Gastroesophageal sphincter (tissue), 4 donors: Measurements from ENCODE around the gene TMEM255B. TPM values are rescaled to one million over a fixed set of nuclear protein-coding genes. Genes with fewer than 3 reads are reported as not detected.
A peak's percentile ranks its signal among the peaks of the same experiment; 100 is the strongest.

Experiments used
- ATAC-seq: fragments of 150-250 bp; one replicate; pipeline ENCODE4 v1.9.1; 2016; ENCODE audit warnings: mild to moderate bottlenecking, moderate library complexity
- H3K27ac ChIP-seq, 4 donors: fragments of 200-600 bp; sonication (generic) in 3 of 4; 1 replicate in 3 of 4; 2 replicates in 1 of 4; pipeline ENCODE4 v1.5.1; 2016 to 2019
- H3K27me3 ChIP-seq: fragments of 200-600 bp; sonication (generic); one replicate; pipeline ENCODE4 v1.5.1; 2019
- H3K36me3 ChIP-seq, 2 donors: fragments of 200-600 bp; sonication (generic); one replicate each; pipeline ENCODE4 v1.5.1; 2019; ENCODE audit warnings: control low read depth in 1 of 2
- H3K4me1 ChIP-seq, 3 donors: fragments of 200-600 bp; sonication (generic); 1 replicate in 2 of 3; 2 replicates in 1 of 3; pipeline ENCODE4 v1.5.1; 2016 to 2019; ENCODE audit warnings: control low read depth in 2 of 3
- H3K4me3 ChIP-seq, 2 donors: fragments of 200-600 bp; sonication (generic); one replicate each; pipeline ENCODE4 v1.5.1; 2019; ENCODE audit warnings: mild to moderate bottlenecking in 1 of 2, moderate library complexity in 1 of 2
- H3K9me3 ChIP-seq, 3 donors: fragments of 200-600 bp; sonication (generic); one replicate each; pipeline ENCODE4 v1.5.1; 2017 to 2019; ENCODE audit warnings: control low read depth in 2 of 3
- EP300 ChIP-seq: sonication (generic); formaldehyde crosslinking; IDR thresholded peaks from one replicate; pipeline ENCODE4 v1.6.1; 2017; ENCODE audit warnings: antibody characterized with exemption, mild to moderate bottlenecking
- POLR2A ChIP-seq, 2 donors: fragments of 450-650 bp; IDR thresholded peaks; one replicate each; pipeline ENCODE4 v1.6.1; 2017; ENCODE audit warnings: antibody characterized with exemption in 2 of 2, mild to moderate bottlenecking in 2 of 2, moderate library complexity in 1 of 2
- POLR2AphosphoS5 ChIP-seq: sonication (generic); formaldehyde crosslinking; IDR thresholded peaks from one replicate; pipeline ENCODE4 v1.6.1; 2017; ENCODE audit warnings: antibody characterized with exemption
- WGBS, 2 donors: methylation state at CpG; one replicate each; pipeline ENCODE4 v1.1.5; 2018; ENCODE audit warnings: low coverage in 1 of 2; 5-methylcytosine and 5-hydroxymethylcytosine counted together
- total RNA-seq, 4 donors: library from RNA; depleted of rRNA; stranded (reverse); fragments of >200 nt; gene quantifications; one replicate each; pipeline ENCODE4 v1.1.0, GENCODE V29; 2016
- TF ChIP-seq, protein P1 (sequence below), 4 experiments: fragments of 200-600 bp in 2 of 4; fragments of 450-650 bp in 2 of 4; sonication (generic) in 1 of 4; IDR thresholded peaks; one replicate each; pipeline ENCODE4 v1.5.1; 2017 to 2019; ENCODE audit warnings: antibody characterized with exemption in 4 of 4, mild to moderate bottlenecking in 2 of 4, moderate library complexity in 2 of 4

Gene TMEM255B
- total RNA-seq, 4 donors from 2014 or later, result 4.9 to 13.2 (median 7.8) TPM

DNA sequence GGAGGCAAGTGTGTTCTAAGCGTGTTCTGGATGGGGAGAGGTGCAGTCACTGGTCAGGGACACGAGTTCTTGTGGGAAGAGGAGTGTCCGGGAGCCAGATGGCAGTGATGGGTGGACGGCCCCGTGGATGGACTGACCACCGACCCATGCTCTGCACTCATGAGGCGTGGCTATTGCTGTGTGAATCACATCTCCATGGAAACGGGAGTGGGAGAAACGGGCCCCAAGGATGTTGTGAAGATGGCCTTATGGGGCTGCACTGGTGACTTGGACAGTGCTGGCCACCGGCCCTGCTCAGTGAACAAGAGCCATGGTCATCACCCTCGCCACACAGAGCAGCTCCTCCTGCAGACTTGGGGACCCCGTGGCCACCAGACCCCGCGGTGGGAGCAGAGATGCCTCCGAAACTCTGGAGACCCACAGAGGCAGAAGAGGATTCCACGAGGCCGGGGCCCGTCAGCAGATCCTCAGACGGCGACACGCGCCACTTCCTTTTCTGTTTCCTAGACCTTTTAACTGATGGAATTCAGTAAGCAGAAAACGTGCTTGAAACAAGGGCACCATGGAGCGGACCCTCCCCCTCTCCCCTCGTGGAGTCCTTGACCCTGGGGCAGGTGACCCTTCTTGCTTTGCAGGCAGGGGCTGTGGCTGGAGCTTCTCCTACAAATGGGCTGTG, 57.4 kb downstream of the TMEM255B start:
- H3K4me3 ChIP-seq, result peak overlapping the region in 1 of 2 donors; percentile 19

DNA sequence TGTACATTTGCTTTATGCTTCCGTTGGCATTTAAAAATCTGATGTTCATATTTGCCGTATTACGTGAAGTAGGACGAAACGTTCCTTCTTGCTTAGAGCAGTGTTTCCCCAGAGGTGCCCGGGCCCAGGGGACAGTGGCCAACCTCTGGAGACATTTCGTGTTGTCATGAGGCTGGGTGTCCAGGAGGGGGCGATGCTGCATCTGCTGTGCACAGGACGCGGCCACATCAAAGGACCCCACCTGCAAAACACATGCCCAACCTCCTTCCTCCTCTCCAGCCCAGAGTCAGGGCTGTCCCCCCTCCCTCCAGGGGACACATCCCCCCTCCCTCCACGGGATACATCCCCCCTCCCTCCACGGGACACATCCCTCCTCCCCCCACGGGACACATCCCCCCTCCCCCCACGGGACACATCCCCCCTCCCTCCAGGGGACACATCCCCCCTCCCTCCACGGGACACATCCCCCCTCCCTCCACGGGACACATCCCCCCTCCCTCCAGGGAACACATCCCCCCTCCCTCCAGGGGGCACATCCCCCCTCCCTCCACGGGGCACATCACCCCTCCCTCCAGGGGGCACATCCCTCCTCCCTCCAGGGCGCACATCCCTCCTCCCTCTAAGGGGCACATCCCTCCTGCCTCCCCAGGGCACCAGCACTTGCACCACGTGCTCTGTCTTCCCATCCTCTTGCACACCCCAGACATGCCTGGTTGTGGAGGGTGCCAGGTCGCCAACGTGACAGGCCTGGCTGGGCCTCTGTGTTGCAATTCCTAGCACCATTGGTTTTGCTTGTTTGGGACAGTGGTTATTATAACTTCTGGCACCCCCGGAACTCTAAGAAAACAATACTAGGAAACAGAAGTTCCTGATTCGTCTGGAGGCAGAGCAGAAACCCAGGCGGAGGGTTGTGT, 58.2 kb downstream of the TMEM255B start:
- TF ChIP-seq POLR2A (IDR thresholded peaks at IDR 0.05), result no peak
- no peak for TF ChIP-seq EP300
- TF ChIP-seq, protein P1, sequence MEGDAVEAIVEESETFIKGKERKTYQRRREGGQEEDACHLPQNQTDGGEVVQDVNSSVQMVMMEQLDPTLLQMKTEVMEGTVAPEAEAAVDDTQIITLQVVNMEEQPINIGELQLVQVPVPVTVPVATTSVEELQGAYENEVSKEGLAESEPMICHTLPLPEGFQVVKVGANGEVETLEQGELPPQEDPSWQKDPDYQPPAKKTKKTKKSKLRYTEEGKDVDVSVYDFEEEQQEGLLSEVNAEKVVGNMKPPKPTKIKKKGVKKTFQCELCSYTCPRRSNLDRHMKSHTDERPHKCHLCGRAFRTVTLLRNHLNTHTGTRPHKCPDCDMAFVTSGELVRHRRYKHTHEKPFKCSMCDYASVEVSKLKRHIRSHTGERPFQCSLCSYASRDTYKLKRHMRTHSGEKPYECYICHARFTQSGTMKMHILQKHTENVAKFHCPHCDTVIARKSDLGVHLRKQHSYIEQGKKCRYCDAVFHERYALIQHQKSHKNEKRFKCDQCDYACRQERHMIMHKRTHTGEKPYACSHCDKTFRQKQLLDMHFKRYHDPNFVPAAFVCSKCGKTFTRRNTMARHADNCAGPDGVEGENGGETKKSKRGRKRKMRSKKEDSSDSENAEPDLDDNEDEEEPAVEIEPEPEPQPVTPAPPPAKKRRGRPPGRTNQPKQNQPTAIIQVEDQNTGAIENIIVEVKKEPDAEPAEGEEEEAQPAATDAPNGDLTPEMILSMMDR (IDR thresholded peaks at IDR 0.05), result peak in 3 of 4 experiments; percentile 91 to 96 (median 94)
- TF ChIP-seq POLR2AphosphoS5, result peak; percentile 75
- peak overlapping the region; percentile 56 to 90 (median 88) for H3K27ac ChIP-seq
- no peaks in the 10 kb centered on the region for H3K9me3 ChIP-seq
- peak; percentile 69 for ATAC-seq
- no peaks in the 10 kb centered on the region for H3K27me3 ChIP-seq
- H3K4me1 ChIP-seq, result peaks cover 3 to 70% (median 39%) of the 10 kb centered on the region in 3 donors
- peaks cover 0 to 5% of the 10 kb centered on the region in 2 donors for H3K36me3 ChIP-seq
- WGBS, 2 donors, result 0% methylated on average over 1 of the region's 24 CpGs; no CpG with 5 or more reads in 1 of the 2 donors
- H3K4me3 ChIP-seq, result no peak overlapping the region

More for the DNA sequence above, 57.4 kb downstream of the TMEM255B start:
- H3K4me1 ChIP-seq, result peaks cover 3 to 62% (median 31%) of the 10 kb centered on the region in 3 donors
- no peak for ATAC-seq
- peak overlapping the region in 2 of 4 donors; percentile 90 for H3K27ac ChIP-seq
- no peaks in the 10 kb centered on the region for H3K27me3 ChIP-seq
- TF ChIP-seq, protein P1 (IDR thresholded peaks at IDR 0.05), result no peak
- no peak for TF ChIP-seq POLR2AphosphoS5
- TF ChIP-seq POLR2A (IDR thresholded peaks at IDR 0.05), result no peak
- TF ChIP-seq EP300, result no peak
- H3K9me3 ChIP-seq, result no peaks in the 10 kb centered on the region
- no peaks in the 10 kb centered on the region for H3K36me3 ChIP-seq
- 57 to 81% methylated on average over 6 to 7 of the region's 25 CpGs for WGBS, 2 donors

DNA sequence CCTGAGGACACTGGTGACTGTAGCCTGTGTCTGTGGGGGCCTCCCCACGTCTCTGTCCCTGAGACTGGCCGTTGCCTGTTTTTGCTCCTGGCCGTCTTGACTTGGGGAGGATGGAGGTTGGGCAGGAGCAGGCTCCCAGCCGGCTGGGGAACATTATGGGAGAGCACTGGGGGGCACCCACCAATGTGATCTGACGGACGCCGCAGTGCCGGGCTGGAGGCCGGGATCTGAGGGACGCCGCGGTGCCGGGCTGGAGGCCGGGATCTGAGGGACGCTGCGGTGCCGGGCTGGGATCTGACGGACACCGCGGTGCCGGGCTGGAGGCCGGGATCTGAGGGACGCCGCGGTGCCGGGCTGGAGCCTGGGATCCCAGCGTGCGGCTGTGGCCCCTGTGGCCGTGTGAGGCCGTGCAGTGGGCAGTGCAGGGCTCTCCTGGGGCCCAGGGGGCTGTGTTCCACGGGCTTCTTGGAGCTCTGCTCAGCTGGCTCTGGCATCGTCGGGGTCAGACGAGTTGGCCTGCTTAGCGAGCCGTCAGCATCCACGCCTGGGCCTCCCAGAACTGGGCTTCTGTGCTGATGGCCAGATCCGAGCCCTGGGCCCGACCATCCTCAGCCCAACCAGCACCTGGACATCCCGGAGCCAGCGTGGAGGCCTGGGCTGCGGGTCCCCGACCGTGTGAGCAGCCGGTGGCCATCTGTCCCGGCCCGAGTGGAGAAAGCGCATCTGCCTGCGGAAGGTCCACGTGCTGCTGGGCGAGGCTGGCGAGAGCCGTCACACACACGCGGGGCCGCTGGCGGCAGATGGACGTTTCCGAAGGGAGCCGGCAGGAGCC, 59.0 kb downstream of the TMEM255B start:
- no peak for ATAC-seq
- WGBS, 2 donors, result 100% methylated on average over 2 of the region's 60 CpGs; no CpG with 5 or more reads in 1 of the 2 donors

DNA sequence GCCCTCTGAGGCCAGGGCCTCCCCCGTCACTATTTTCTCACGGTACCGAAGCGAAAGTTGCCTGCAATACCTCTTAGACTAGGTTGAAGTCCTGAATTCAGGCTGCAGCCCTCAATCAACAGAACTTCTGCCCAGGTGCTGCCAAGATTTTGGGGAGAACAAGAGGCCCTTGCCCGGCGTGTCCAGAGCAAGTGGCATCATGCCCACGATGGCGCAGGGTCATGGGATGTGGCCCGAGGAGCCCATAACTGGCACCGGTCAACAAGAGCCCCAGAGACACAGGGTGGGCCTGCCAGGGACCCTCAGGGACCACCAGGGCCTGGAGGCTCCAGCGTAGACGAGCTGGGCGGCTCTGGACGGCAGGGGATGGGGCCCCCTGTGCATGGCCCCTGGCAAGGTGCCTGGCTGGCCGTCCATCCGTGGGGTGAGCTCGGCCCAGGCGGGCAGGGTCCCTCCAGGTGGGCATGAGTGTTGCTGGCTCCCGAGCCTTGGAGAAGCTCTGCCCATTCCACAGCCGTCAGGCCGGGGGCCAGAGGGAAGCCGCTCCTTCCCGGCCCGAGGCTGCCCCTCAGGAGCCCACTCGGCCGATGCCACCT, 59.8 kb downstream of the TMEM255B start:
- 76% methylated on average over 12 of the region's 26 CpGs; no CpG with 5 or more reads in 1 of the 2 donors for WGBS, 2 donors
- Histone ChIP-seq H3K9me3 (no peaks in the 10 kb centered on the region), H3K36me3 (peaks cover 0 to 21% of the 10 kb centered on the region in 2 donors), H3K27ac (peak overlapping the region in 3 of 4 donors; percentile 85 to 90 (median 90)), H3K27me3 (no peaks in the 10 kb centered on the region), H3K4me3 (no peak overlapping the region), H3K4me1 (peaks cover 3 to 82% (median 43%) of the 10 kb centered on the region in 3 donors)
- TF ChIP-seq POLR2A (IDR thresholded peaks at IDR 0.05), result no peak
- no peak for TF ChIP-seq POLR2AphosphoS5
- TF ChIP-seq, protein P1 (IDR thresholded peaks at IDR 0.05), result no peak
- TF ChIP-seq EP300, result no peak
- ATAC-seq, result no peak

More for the DNA sequence above, 59.0 kb downstream of the TMEM255B start:
- peaks cover 3 to 79% (median 43%) of the 10 kb centered on the region in 3 donors for H3K4me1 ChIP-seq
- TF ChIP-seq POLR2A (IDR thresholded peaks at IDR 0.05), result no peak
- TF ChIP-seq, protein P1 (IDR thresholded peaks at IDR 0.05), result no peak
- TF ChIP-seq EP300, result no peak
- H3K4me3 ChIP-seq, result no peak overlapping the region
- peak overlapping the region; percentile 56 to 90 (median 88) for H3K27ac ChIP-seq
- H3K27me3 ChIP-seq, result no peaks in the 10 kb centered on the region
- peaks cover 0 to 13% of the 10 kb centered on the region in 2 donors for H3K36me3 ChIP-seq
- no peaks in the 10 kb centered on the region for H3K9me3 ChIP-seq
